Upper lobe of right lung (tissue), 1 donor: ENCODE results near the gene NMUR1. TPM values are rescaled to one million over a fixed set of nuclear protein-coding genes. Genes with fewer than 3 reads are reported as not detected.

Experiments used
- ATAC-seq: fragments of 200-7000 bp; cut with Tn5 transposase; one replicate; pipeline ENCODE4 v1.9.1; 2020; ENCODE audit warnings: mild to moderate bottlenecking, moderate library complexity
- DNase-seq: peaks from one replicate; pipeline ENCODE4 v3.0.0-alpha.2; 2020
- H3K27ac ChIP-seq: fragments of 200-600 bp; one replicate; pipeline ENCODE4 v1.8.0; 2022
- H3K27me3 ChIP-seq: fragments of 200-600 bp; one replicate; pipeline ENCODE4 v1.8.0; 2022; ENCODE audit warnings: mild to moderate bottlenecking
- H3K36me3 ChIP-seq: fragments of 200-600 bp; one replicate; pipeline ENCODE4 v1.8.0; 2022
- H3K4me1 ChIP-seq: fragments of 200-600 bp; one replicate; pipeline ENCODE4 v1.8.0; 2022
- H3K4me3 ChIP-seq: fragments of 200-600 bp; one replicate; pipeline ENCODE4 v1.8.0; 2022; ENCODE audit warnings: mild to moderate bottlenecking
- H3K9me3 ChIP-seq: fragments of 200-600 bp; one replicate; pipeline ENCODE4 v1.8.0; 2022
- CTCF ChIP-seq: fragments of 200-600 bp; IDR thresholded peaks from one replicate; pipeline ENCODE4 v1.8.0; 2022; ENCODE audit warnings: antibody characterized with exemption
- intact Hi-C: fragments of 100-400 bp; cut with DNase I; formaldehyde crosslinking; loops from one replicate; pipeline ENCODE4 v1.11.0; 2022
- total RNA-seq: library from RNA; stranded (reverse); fragmentation: NEBNext Ultra II Directional; extraction: Animal tissue kit (Norgen Biotek cat#: 25700); gene quantifications from one replicate; pipeline ENCODE4 v1.2.1, GENCODE V29; 2021
- donor health status: DM: no; HTN: yes; CAD: no; lungs with severe emphysema.

NMUR1 gene
- total RNA-seq, 1 donor from 2014 or later, result 5.8 TPM

DNA sequence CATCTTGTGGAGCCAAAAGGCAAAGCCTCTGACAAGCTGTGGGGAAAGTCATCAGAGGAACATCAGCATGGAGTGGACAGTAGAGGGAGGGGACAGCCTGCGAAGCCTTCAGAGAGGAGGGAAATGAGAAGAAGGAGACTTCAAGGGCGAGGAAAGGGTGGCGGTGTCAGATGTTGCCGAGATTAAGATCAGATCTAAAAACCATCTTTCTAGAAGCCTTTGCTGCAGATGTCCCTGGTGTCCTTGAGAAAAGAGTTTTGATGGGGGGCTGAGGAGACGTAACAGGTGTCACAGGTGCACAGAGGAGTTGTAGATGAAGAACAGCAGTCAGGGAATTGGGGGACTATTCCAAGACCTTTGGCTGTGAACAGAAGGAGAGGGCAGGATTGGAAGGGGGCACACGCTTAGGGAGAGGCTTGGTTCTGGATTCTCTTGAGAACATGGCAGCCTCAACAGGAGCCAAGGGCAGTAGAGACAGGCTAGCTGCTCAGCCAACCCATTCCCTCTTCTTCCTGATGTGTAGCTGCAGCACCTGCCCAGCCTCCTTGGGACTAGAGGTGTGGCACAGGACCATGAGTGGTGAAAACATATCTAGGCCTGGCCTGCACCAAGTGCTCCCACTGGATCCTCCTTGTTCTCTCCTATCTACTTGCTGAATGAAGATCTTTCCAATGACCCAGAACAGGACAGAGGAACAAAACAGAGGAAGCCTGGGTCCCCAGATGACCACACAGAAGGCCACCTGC lies 43.2 kb downstream of the NMUR1 start:
- H3K27me3 ChIP-seq, result no peaks in the 10 kb centered on the region
- H3K4me3 ChIP-seq, result no peak overlapping the region
- intact Hi-C loops, result no loop called here
- no peaks in the 10 kb centered on the region for H3K4me1 ChIP-seq
- DNase-seq, result peak; percentile 17
- H3K9me3 ChIP-seq, result no peaks in the 10 kb centered on the region
- H3K27ac ChIP-seq, result no peak overlapping the region
- no peak for ATAC-seq
- no peak for TF ChIP-seq CTCF
- no peaks in the 10 kb centered on the region for H3K36me3 ChIP-seq

DNA sequence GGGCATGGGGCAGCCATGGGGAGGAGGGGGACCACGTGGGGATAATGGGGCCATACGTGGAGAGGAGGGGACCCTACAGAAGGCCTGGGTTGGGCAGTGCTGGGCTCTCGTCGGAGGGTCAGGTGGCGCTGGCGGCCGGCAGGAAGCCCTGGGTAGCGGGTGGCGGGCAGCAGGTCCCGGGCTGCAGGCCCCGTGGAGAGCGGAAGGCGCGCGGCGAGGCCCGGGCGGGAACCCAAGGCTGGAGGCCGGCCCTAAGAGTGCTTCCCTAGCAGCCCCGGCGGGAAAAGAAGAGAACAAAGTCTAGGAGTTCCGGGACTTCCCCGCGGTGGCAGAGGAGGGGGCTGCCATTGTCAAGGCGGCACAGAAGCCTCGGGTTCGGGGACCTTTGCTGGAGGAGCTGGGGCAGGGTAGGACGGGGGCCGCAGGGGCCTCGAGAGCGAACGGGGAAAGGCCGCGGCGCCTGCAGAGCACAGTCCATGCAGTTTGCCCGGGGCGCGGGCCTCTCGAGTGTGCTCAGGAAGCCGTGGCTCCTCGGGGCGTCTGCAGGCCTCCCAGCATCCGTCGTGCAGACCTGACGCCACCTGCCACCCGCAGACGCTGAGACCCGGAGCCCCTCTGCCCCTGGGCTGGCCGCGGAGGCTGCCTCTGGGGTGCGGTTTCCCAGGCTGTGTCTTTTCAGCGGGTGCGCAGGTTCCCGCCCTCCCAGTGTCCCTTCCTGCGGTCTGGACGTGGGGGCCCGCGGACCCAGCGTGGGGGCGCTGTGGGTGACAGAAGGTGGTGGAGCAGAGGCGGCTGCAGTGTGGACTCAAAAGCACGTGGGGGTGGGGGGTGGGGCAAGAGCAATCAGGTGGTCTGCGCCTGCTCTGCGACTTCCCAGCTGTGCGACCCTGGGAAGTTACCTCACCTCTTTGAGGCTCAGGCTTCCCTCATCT lies 46.6 kb downstream of the NMUR1 start:
- DNase-seq, result peak; percentile 69
- Histone ChIP-seq H3K36me3 (no peaks in the 10 kb centered on the region), H3K4me1 (no peaks in the 10 kb centered on the region), H3K27ac (peak overlapping the region; percentile 90), H3K27me3 (no peaks in the 10 kb centered on the region), H3K9me3 (no peaks in the 10 kb centered on the region), H3K4me3 (peak overlapping the region; percentile 65)
- ATAC-seq, result peak; percentile 63
- intact Hi-C loops, result no loop called here
- no peak for TF ChIP-seq CTCF

DNA sequence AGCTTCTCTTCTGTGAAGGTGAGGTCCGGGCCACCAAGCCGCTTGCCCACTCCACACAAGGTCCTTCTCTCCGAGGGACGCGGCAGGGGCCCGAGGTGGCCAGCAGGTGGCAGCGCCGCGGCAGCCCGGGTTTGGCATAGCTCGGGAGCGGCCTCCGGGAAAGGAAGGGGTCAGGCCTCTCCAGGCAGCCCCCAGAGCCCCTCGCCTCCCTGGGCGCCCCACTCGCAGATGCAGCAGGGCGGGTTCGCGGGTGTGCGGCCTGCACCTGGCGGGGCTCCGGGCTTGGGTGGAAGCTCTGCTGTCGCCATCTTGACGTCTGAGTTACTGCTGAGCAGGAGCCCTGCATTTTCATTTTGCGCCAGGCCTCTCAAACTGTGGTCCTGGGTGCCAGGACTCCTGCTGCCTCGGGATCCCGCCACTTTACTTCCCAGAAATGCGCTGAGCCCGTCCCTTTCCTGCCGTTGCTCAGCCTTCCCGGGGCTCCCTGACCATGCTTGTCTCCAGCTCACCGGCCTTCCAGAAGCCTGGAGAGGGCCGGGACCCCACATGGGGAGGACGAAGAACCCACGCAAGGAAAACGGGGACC lies 47.3 kb downstream of the NMUR1 start:
- intact Hi-C loops, result no loop called here
- peak overlapping the region; percentile 65 for H3K4me3 ChIP-seq
- H3K27me3 ChIP-seq, result no peaks in the 10 kb centered on the region
- peak overlapping the region; percentile 90 for H3K27ac ChIP-seq
- peak; percentile 91 for DNase-seq
- no peaks in the 10 kb centered on the region for H3K9me3 ChIP-seq
- TF ChIP-seq CTCF, result peak; percentile 94
- H3K36me3 ChIP-seq, result no peaks in the 10 kb centered on the region
- ATAC-seq, result peak; percentile 95
- H3K4me1 ChIP-seq, result no peaks in the 10 kb centered on the region

DNA sequence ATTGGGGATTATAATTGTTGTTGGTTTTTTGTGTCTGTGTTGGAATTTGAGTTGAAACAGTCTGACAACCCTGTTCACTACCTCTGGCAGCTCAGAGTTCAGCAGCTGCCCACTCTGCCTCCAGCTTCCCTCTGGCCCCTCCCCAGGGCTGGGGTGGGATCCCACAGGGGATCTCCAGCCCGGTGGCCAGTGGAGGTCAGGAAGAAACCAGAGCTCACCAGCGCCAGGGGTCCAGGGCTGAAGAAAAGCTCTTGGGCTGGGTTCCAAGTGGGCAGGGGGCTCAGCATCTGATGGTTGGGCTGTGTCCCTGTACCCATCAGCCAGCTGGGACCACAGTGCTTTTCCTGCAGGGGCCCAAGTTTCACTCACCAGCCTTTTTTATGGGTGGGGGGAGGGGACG lies 49.5 kb downstream of the NMUR1 start:
- Histone ChIP-seq H3K4me3 (no peak overlapping the region), H3K27me3 (no peaks in the 10 kb centered on the region), H3K9me3 (no peaks in the 10 kb centered on the region), H3K27ac (no peak overlapping the region), H3K4me1 (no peaks in the 10 kb centered on the region), H3K36me3 (no peaks in the 10 kb centered on the region)
- no peak for ATAC-seq
- TF ChIP-seq CTCF, result no peak
- intact Hi-C loops, result no loop called here
- DNase-seq, result no peak

- no peak for TF ChIP-seq CTCF
- ATAC-seq, result no peak
- Histone ChIP-seq H3K36me3 (no peaks in the 10 kb centered on the region), H3K27ac (no peak overlapping the region), H3K9me3 (no peaks in the 10 kb centered on the region), H3K4me1 (no peaks in the 10 kb centered on the region), H3K27me3 (no peaks in the 10 kb centered on the region), H3K4me3 (no peak overlapping the region)
- intact Hi-C loops, result no loop called here
- no peak for DNase-seq
Measured at GRCh38 chr2:231479455-231479854, 50.8 kb downstream of the NMUR1 start.
